HG03095 (cell line): ENCODE data around the gene WDSUB1.

ENCODE experiments used
- ATAC-seq: cut with Tn5 transposase; IDR thresholded peaks from one replicate; pipeline ENCODE4 v1.9.1; 2021; ENCODE audit warnings: moderate library complexity; ENCODE audit not compliant: unreplicated experiment

The WDSUB1 gene

GRCh38 chr2:159285929-159286708 lies at the start of gene WDSUB1:
WDSUB1 (minus strand) TSS chr2:159286703; CDS start chr2:159283069, 3,634 bp downstream.
- no peak for ATAC-seq

- no peak for ATAC-seq
Measured at GRCh38 chr2:159326569-159327255, 40.2 kb upstream of the WDSUB1 start.

- no peak for ATAC-seq
Measured at GRCh38 chr2:159322419-159322818, 35.9 kb upstream of the WDSUB1 start.

DNA sequence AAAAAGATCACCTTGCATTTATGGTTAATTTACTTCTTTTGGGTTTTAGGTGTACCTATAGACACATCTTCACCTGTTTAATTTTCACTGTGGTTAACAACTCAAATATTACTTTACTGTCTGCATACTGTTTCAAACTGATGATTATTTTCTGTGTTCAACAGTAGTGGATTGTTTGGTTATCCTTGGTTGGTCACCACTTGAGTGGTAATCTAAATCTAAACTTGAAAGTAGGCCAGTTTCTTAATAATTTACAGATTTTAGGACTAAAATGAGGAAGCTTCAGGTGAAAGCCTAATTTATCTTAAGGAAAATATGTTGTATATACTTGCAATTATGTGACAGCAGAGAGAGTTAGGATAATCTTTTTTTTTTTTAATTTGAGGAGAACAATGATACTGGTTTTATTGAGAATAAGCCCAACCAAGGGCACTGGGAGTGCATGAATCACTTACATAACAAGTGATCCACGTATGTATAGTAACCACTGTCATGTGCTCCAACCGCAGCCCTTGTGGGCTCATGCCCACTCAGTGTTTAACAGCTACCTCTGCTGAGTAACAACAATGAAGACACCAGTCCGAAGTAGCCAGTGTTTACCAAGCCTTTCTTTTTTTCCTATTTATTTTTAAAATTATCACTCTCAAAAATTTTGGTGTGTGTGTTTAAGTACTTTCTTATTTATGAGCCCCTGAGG lies 31.0 kb upstream of the WDSUB1 start:
- peak; percentile 39 for ATAC-seq

DNA sequence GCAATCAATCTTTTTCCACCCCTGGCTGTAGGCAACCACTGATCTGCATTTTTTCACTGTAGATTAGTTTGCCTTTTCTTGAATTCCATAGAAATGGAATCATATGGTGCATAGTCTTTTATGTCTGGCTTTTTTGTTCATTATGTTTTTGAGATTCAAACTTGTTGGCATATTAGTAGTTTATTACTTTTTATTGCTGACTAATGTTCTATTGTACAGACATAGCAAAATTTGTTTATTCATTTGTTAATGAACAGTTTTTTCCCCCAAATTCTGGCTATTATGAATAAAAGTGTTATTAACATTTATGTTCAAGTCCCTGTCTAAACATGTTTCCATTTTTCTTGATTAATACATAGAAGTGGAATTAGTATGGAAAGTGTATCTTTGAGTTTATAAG lies 21.4 kb upstream of the WDSUB1 start:
- no peak for ATAC-seq

GRCh38 chr2:159300586-159300985 lies 14.1 kb upstream of the WDSUB1 start:
- no peak for ATAC-seq

GRCh38 chr2:159298967-159299366 lies 12.5 kb upstream of the WDSUB1 start:
- ATAC-seq, result no peak

- ATAC-seq, result no peak
Measured at GRCh38 chr2:159297042-159297707, 10.7 kb upstream of the WDSUB1 start.

DNA sequence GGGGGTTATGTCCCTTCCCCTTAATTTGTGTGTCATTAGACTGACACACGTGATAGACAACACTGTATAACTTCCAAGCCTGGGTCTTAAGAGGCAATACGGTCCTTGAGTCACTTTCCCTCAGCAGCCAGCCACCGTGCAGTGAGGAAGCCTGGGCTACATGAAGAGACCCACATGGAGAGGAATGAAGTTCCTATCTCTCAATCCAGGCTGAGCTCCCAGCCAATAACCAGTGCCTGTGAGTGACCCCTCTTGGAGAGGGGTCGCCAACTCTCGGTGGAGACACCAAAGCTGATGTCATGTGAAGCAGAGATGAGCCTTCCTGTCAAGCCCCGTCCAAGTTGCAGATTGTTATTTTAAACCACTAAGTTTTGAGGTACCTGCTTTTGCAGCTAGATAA lies 5.7 kb upstream of the WDSUB1 start:
- ATAC-seq, result no peak

- ATAC-seq, result no peak
Measured at GRCh38 chr2:159290289-159290907, 3.9 kb upstream of the WDSUB1 start.

- ATAC-seq, result no peak
Measured at GRCh38 chr2:159287733-159288132, 1.2 kb upstream of the WDSUB1 start.

DNA sequence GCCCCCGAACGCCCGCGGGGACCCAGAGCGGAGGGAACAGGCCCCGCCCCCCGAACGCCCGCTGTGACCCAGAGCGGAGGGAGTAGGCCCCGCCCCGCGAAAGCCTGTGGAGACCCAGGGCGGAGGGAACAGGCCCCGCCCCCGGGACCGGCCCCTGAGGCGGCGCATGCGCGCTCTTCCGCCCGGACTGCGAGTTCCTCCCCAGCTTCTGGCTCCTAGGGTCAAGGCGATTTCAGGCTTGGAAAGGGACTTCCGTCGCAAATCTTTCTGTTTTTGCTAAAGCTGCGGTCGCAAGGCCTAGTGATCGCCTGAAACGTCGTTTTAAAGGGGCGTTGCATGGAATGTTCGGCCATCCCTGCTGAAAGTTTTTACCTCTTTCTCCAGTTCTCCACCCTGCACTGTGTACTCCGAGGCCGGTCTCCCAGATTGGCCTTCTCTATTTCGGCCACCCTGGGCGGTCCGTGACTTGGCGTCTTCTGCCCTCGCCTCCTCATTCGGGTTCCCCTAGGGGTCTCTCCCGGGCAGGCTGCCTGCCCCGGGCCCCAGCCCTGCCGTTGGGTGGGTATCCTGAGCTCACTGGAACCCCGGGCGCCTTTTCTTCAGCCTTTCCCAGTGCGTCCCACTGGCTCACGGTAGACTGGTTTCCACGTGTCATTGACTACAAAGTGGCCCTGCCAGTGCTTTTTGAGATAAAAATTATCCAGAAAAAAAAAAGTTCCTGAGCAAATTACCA lies 372 bp upstream of the WDSUB1 start:
- peak; percentile 89 for ATAC-seq

GRCh38 chr2:159285433-159285832 lies 1.1 kb downstream of the WDSUB1 start:
- ATAC-seq, result no peak

DNA sequence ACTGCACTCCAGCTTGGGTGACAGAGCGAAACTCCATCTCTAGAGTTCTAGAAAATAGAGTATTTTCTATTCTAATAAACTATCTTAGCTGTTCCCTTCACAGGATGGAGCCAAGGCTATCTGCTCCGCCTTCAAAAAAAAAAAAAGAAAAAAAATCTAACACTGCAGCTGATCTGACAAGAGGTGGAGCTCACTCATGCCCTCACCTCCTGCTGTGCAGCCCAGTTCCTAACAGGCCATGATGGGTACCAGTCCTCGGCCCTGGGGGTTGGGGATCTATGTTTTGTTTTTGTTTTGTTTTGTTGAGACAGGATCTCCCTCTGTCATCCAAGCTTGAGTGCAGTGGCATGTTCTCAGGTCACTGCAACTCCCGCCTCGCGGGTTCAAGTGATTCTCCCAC lies 3.0 kb downstream of the WDSUB1 start:
- no peak for ATAC-seq

- no peak for ATAC-seq
Measured at GRCh38 chr2:159281002-159281401, 5.5 kb downstream of the WDSUB1 start.

DNA sequence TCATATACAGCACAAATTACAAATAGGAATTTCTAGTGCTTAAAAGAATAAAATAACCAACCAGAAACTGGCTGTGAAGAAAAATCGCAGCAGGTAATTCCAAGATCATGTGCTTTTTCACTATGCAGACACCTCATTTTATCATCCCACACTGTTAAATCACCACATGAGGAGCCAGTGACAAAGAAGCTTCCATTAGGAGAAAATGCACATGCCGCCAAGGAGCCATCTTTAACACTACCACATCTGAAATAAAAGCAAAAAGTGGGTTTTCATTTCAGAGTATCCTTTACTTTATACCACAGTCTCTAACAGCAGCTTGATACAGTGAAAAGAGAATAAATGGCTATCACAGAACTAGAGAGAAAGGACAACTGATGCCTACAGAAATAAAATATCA lies 6.8 kb downstream of the WDSUB1 start:
- ATAC-seq, result no peak

DNA sequence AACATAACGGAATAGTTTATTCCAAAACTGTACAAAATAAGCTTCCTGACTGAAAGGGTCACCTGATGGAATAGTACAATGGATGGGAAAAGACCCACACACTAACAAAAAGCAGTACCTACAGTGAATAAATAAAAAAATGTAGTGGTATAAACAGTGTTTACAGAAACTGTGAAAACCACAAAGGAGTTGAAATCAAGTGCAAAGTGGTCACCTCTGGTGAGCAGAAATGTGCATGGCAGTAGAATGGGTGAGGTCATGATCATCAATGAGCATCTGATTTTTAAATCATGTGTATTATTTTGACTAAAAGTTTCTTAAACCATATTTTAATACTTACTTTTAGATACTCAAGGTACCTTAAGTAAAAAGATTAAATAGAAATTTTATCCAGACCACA lies 11.4 kb downstream of the WDSUB1 start:
- ATAC-seq, result no peak

- no peak for ATAC-seq
Measured at GRCh38 chr2:159272156-159272555, 14.3 kb downstream of the WDSUB1 start.

GRCh38 chr2:159270744-159271379 lies 15.6 kb downstream of the WDSUB1 start:
- no peak for ATAC-seq

DNA sequence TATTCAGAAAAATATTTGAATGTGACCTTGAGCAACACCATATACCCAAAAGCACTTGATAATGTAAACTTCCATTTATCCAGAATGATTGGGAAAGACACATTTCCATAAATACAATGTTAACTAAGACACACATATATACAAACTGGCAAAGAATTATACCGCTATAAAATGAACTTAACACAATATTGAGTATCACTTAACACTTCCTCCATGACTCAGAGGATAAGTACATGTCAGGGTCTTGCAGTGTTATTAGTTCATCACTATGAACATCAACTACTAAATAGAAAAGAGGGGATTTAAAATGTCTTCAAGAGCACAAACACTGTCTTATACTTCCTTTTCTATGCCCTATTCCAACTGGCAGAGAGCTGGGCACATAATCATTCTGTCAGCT lies 18.6 kb downstream of the WDSUB1 start:
- ATAC-seq, result no peak
